PC-9 (cell line): ENCODE data around the gene PHLDB2.

Experiments
- EZH2 ChIP-seq: fragments of 200-600 bp; sonication (generic); IDR thresholded peaks from 2 replicates; pipeline ENCODE4 v1.8.0; 2017; ENCODE audit warnings: antibody characterized with exemption, low read depth
- TF ChIP-seq, protein P1 (sequence below): fragments of 200-600 bp; sonication (generic); conservative IDR thresholded peaks from 2 replicates; pipeline ENCODE4 v1.6.1; 2017; ENCODE audit warnings: mixed run types, antibody characterized with exemption, mild to moderate bottlenecking, moderate library complexity

DNA sequence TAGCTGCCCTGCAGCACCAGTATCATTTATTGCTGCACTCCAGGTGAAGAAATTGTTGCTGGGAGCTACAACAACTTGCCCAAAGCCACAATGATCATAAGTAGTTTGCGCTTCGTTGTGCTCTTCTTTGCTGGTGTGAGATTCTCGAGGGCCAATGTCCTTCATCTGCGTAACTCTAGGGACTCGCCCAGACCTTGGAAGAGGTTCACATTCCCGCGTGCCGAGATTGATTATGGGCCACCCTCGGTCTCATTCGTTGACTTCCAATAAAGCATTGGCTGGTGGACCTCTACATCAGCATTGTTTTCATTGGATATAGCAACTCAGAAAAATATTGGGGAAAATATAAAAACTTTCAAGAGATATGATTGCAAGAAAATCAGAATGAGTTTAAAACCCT, 423 bp upstream of the PHLDB2 start:
- TF ChIP-seq, protein P1, sequence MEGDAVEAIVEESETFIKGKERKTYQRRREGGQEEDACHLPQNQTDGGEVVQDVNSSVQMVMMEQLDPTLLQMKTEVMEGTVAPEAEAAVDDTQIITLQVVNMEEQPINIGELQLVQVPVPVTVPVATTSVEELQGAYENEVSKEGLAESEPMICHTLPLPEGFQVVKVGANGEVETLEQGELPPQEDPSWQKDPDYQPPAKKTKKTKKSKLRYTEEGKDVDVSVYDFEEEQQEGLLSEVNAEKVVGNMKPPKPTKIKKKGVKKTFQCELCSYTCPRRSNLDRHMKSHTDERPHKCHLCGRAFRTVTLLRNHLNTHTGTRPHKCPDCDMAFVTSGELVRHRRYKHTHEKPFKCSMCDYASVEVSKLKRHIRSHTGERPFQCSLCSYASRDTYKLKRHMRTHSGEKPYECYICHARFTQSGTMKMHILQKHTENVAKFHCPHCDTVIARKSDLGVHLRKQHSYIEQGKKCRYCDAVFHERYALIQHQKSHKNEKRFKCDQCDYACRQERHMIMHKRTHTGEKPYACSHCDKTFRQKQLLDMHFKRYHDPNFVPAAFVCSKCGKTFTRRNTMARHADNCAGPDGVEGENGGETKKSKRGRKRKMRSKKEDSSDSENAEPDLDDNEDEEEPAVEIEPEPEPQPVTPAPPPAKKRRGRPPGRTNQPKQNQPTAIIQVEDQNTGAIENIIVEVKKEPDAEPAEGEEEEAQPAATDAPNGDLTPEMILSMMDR = no peak
- TF ChIP-seq EZH2 = no peak
